Esophagus squamous epithelium (tissue), 5 donors: ENCODE results near the gene ANKZF1. TPM values are rescaled to one million over a fixed set of nuclear protein-coding genes. Genes with fewer than 3 reads are reported as not detected.
"Not testable (repeated sequence)": the region's sequence is repeated elsewhere in the genome, so short reads cannot be mapped to it uniquely, and the experiment has no call there.

ENCODE experiments used
- DNase-seq: peaks from one replicate; lab custom pipeline; 2025; lab: John Stamatoyannopoulos, UW
- H3K27ac ChIP-seq, 4 donors: fragments of 200-600 bp; sonication (generic); one replicate each; pipeline ENCODE4 v1.5.1; 2016 to 2019; ENCODE audit warnings: mild to moderate bottlenecking in 1 of 4
- H3K27me3 ChIP-seq, 4 donors: fragments of 200-600 bp; sonication (generic); 1 replicate in 3 of 4; 2 replicates in 1 of 4; pipeline versions ENCODE4 v1.5.1 to v1.6.0; 2017 to 2021; ENCODE audit warnings: antibody characterized with exemption in 1 of 4
- H3K36me3 ChIP-seq, 3 donors: fragments of 200-600 bp; sonication (generic); one replicate each; pipeline ENCODE4 v1.5.1; 2016 to 2019
- H3K4me1 ChIP-seq, 3 donors: fragments of 200-600 bp; sonication (generic); one replicate each; pipeline ENCODE4 v1.5.1; 2017 to 2019
- H3K4me3 ChIP-seq, 4 donors: fragments of 200-600 bp; sonication (generic); 1 replicate in 3 of 4; 2 replicates in 1 of 4; pipeline ENCODE4 v1.5.1; 2016 to 2019; ENCODE audit warnings: mild to moderate bottlenecking in 2 of 4, moderate library complexity in 1 of 4
- H3K9me3 ChIP-seq, 3 donors: fragments of 200-600 bp; sonication (generic); one replicate each; pipeline ENCODE4 v1.5.1; 2016 to 2019
- CTCF ChIP-seq, 6 experiments: fragments of 450-650 bp in 4 of 6; fragments of 200-600 bp in 2 of 6; sonication (generic) in 2 of 6; IDR thresholded peaks; one replicate each; pipeline ENCODE4 v1.5.1; 2016 to 2019; ENCODE audit warnings: antibody characterized with exemption in 6 of 6, mild to moderate bottlenecking in 4 of 6, moderate library complexity in 4 of 6
- POLR2A ChIP-seq, 4 donors: fragments of 450-650 bp; IDR thresholded peaks; one replicate each; pipeline ENCODE4 v1.6.1; 2017; ENCODE audit warnings: antibody characterized with exemption in 4 of 4, mild to moderate bottlenecking in 4 of 4, moderate library complexity in 3 of 4
- WGBS, 2 donors: methylation state at CpG; one replicate each; pipeline ENCODE4 v1.1.5; 2018; 5-methylcytosine and 5-hydroxymethylcytosine counted together
- intact Hi-C: fragments of 100-400 bp; cut with DNase I; formaldehyde crosslinking; loops from one replicate; pipeline ENCODE4 v1.15.0; 2022
- total RNA-seq, 4 donors: library from RNA; depleted of rRNA; stranded (reverse); fragments of >200 nt; gene quantifications; one replicate each; pipeline ENCODE4 v1.1.0, GENCODE V29; 2016
- donor health status: DM: yes; HTN: yes; CAD: no.

The ANKZF1 gene
- total RNA-seq, 4 donors from 2014 or later, result 10.2 to 54.9 (median 27.6) TPM

DNA sequence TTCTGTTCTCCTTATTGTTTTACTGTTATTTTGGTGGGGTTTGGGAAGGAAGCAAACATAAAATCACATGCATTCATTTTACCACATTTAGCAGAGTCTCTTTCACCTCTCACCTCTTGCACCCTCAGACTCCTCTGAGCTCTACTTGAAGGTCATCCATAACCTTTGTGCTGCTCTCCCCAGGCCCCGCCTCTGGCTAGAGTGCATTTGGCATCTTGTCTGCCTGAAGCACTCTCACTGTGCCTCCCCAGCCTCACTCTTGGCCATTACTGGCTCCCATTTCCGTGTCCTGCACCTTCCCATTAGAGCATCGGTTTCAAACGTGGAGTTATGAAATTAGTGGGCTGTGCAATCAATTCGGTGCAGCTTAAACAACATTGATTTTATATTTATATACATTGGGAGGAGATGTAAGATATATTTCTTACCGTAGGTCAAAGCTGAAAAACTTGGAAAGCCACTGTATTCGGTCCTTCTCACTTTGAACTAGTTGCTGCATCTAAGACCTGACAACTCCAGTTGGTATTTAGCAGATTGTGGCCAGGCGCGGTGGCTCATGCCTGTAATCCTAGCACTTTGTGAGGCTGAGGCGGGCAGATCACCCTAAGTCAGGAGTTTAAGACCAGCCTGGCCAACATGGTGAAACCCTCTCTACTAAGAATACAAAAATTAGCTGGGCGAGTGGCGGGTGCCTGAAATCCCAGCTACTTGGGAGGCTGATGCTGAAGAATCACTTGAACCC lies 30.0 kb upstream of the ANKZF1 start:
- TF ChIP-seq CTCF (IDR thresholded peaks at IDR 0.05), result no peak
- no peak for TF ChIP-seq POLR2A (IDR thresholded peaks at IDR 0.05)
- no peaks in the 10 kb centered on the region for H3K36me3 ChIP-seq
- no peaks in the 10 kb centered on the region for H3K9me3 ChIP-seq
- H3K4me1 ChIP-seq, result no peaks in the 10 kb centered on the region
- no peak overlapping the region for H3K27ac ChIP-seq
- H3K4me3 ChIP-seq, result no peak overlapping the region
- intact Hi-C loops, result no loop called here
- H3K27me3 ChIP-seq, result peaks cover 0 to 6% (median 0%) of the 10 kb centered on the region in 4 donors
- 78% methylated on average over 11 to 12 of the region's 12 CpGs for WGBS, 2 donors
- no peak for DNase-seq

GRCh38 chr2:219200502-219201326 lies 28.9 kb upstream of the ANKZF1 start:
- H3K4me1 ChIP-seq, DNase-seq, H3K4me3 ChIP-seq, H3K36me3 ChIP-seq, H3K27me3 ChIP-seq, H3K27ac ChIP-seq, intact Hi-C loops, H3K9me3 ChIP-seq: not testable (repeated sequence)
- 68 to 75% methylated on average over 17 to 18 of the region's 26 CpGs for WGBS, 2 donors

DNA sequence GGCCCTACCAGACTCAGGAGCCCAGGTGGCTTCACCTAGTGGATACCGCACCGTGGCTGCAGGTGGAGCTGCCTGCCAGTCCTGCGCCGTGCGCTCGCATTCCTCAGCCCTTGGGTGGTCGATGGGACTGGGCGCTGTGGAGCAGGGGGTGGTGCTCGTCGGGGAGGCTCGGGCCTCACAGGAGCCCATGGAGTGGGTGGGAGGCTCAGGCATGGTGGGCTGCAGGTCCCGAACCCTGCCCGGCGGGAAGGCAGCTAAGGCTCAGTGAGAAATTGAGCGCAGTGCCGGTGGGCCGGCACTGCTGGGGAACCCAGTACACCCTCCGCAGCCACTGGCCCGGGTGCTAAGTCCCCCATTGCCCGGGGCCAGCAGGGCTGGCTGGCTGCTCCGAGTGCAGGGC lies 28.3 kb upstream of the ANKZF1 start:
- H3K36me3 ChIP-seq, H3K4me1 ChIP-seq, H3K4me3 ChIP-seq, H3K9me3 ChIP-seq, H3K27me3 ChIP-seq, H3K27ac ChIP-seq, DNase-seq, intact Hi-C loops: not testable (repeated sequence)
- WGBS, 2 donors, result no CpG with 5 or more reads among the region's 21 CpGs

- DNase-seq, result no peak
Observed at GRCh38 chr2:219204425-219205164, 25.0 kb upstream of the ANKZF1 start.

GRCh38 chr2:219205165-219205538 lies 24.5 kb upstream of the ANKZF1 start:
- no peak for TF ChIP-seq POLR2A (IDR thresholded peaks at IDR 0.05)
- no peak for TF ChIP-seq CTCF (IDR thresholded peaks at IDR 0.05)
- H3K36me3 ChIP-seq, result peaks cover 0 to 24% (median 15%) of the 10 kb centered on the region in 3 donors
- H3K27ac ChIP-seq, result no peak overlapping the region
- WGBS, 2 donors, result 79 to 88% methylated on average over 5 of the region's 5 CpGs
- no peak for DNase-seq
- peaks cover 12 to 34% (median 14%) of the 10 kb centered on the region in 3 donors for H3K4me1 ChIP-seq
- no peaks in the 10 kb centered on the region for H3K27me3 ChIP-seq
- H3K4me3 ChIP-seq, result no peak overlapping the region
- intact Hi-C loops, result no loop called here
- H3K9me3 ChIP-seq, result no peaks in the 10 kb centered on the region

More at GRCh38 chr2:219204425-219205164, 25.0 kb upstream of the ANKZF1 start:
- Histone ChIP-seq H3K9me3 (no peaks in the 10 kb centered on the region), H3K36me3 (peaks cover 0 to 19% (median 9%) of the 10 kb centered on the region in 3 donors), H3K4me1 (peaks cover 12 to 34% (median 14%) of the 10 kb centered on the region in 3 donors), H3K27ac (no peak overlapping the region), H3K27me3 (no peaks in the 10 kb centered on the region), H3K4me3 (no peak overlapping the region)
- intact Hi-C loops, result no loop called here
- WGBS, 2 donors, result 86 to 94% methylated on average over 7 of the region's 7 CpGs
- TF ChIP-seq CTCF (IDR thresholded peaks at IDR 0.05) (no peak), POLR2A (IDR thresholded peaks at IDR 0.05) (no peak)
